Astrocyte (in vitro differentiated cells and primary cell): ENCODE results near the gene DLL4.

Experiments
- CTCF ChIP-seq: IDR thresholded peaks from 2 replicates; pipeline ENCODE4 v1.5.1; 2011; ENCODE audit warnings: low read depth, mild to moderate bottlenecking, inconsistent platforms, low read length, moderate library complexity; ENCODE audit not compliant: insufficient read depth
- EZH2 ChIP-seq: IDR thresholded peaks from 2 replicates; pipeline ENCODE4 v1.6.1; 2012; ENCODE audit warnings: mild to moderate bottlenecking, low read length, inconsistent platforms; ENCODE audit not compliant: insufficient read depth

GRCh38 chr15:40978141-40978540 is 49.0 kb downstream of the DLL4 start:
- TF ChIP-seq CTCF (no peak), EZH2 (no peak)
